Colon (tissue), 2 donors: ENCODE data around the gene GALNT17.

Experiments used
- FAIRE-seq: peaks from 2 replicates; lab custom pipeline; 2012; peaks lifted over from hg19 to GRCh38; lab: Jason Lieb, UNC
- donor health status: control.
- donor health status: control.

GALNT17 gene

DNA sequence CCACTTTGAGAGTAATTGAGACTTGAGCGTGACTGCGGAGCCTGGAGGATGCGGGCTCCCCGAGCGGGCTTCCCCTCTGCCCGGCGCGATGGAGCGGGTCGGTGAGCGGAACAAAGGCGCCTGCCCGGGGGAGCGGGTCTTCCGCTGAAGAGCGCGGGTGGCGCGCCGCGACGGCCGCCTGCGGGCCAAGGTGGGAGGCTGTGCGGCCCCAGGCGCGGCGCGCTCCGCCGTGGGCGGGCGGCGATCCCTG is at the start of gene GALNT17:
Gene GALNT17 (plus strand): TSS at position 18 of the 250 bp plus-strand sequence.
- FAIRE-seq: no peak

DNA sequence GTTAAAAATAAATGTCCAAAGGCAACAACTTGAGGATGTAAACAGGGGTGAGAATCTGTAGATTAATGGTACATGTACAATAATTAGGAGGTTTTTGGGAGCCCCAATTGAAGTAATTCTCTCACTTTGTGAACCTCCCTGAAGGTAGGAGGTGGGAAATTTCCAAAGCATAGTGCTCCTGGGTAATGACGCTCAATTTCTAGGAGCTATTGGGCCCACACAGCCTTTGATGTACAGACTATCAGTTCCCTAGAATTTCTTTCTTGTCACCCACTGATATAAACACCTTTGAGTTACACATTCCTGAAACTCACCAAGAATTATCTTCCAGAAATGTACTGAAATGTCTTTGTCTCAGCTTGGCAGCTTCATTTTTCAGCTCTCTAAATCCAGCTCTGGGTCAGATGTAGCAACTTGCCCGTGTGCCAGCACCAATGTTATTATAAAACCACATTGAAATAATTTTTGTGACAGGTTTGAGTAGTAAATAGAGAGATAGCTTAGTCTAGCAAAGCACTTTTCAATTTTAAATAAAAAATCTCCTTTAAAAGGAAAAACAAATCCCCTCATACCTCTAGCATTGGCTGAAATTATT is 36.6 kb upstream of the GALNT17 start:
- no peak for FAIRE-seq

DNA sequence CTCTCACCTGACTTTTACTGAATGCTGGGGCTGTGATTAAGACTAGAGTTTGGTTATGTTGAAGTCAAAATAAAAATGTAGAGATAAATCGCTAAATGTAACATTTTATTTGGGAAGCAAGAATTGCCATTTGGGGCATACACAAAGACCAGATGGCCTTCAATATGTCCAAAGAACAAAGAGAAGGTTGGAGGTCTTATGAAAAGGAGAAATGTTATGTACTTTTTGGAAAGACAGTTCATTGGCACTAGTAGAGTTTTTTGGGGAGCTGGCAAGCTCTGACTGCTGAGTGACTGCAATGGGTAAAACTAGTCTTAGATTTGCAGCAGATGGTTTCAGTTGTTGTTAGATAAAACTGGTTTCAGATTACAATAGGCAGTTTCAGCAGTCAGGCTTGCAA is 35.6 kb upstream of the GALNT17 start:
- no peak for FAIRE-seq

DNA sequence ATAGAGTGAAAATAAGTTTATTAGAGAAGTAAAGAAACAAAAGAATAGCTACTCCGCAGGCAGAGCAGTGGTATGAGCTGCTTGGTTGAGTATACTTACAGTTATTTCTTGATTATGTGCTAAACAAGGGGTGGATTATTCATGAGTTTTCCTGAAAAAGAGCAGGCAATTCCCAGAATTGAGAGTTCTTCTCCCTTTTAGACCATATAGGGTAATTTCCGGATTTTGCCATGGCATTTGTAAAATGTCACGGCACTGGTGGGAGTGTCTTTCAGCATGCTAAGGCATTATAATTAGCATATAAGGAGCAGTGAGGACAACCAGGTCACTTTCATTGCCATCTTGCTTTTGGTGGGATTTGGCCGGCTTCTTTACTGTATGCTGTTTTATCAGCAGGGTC is 25.7 kb upstream of the GALNT17 start:
- no peak for FAIRE-seq

DNA sequence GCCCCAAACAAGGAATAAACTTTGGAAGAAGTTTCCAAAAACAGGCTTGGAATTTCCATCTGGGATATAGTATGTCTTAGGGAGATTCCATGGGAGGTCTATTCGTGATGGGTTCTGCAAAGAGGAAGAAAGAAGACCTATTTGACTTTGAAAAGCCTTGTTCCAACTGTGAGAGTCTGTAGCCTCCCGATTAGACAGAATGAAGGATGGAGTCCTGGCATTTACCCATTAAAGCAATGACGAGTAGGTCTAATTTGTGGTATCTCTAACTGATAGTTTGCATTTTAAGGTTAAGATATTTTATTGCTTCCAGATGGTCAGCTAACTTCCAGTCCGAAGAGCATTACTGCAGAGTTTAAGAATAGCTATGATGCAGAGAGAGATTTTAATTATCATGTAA is 19.5 kb upstream of the GALNT17 start:
- no peak for FAIRE-seq

DNA sequence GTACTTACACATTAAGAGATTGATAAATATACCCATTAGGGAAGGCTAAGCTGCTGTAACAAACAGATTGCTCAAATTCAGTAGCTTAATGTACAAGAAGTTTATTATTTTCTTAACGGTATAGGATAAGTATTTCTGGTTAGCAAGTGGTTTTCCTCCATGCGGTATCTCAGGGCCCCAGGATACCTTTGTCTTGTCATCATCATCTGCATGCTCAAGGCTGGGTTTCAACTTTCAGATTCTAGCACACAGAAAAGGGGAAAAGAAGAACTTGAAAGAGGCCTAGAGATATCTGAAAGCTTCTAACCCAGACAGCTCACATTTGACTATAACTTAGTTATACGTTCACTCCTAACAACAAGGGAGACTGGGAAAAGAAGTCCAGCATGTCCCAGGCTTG is 11.8 kb upstream of the GALNT17 start:
- FAIRE-seq: no peak

DNA sequence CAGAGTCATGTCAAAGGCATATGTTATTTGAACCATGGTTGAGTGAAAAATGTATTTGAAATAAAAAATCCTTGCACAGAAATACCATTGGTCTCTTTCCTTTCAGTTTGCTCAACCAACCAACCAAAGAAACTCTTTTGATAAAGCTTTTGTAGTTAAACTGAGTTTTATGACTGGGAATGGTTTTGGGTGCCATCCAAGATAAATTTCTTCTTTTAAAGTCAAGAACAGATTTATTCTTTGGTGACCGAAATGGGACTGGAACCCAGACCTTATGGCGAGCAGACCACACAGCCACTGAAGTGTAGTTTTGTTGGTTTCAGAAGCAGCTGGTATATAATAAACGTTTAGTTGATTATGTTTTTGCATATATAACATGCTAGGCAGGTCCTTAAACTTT is 2.8 kb upstream of the GALNT17 start:
- no peak for FAIRE-seq

DNA sequence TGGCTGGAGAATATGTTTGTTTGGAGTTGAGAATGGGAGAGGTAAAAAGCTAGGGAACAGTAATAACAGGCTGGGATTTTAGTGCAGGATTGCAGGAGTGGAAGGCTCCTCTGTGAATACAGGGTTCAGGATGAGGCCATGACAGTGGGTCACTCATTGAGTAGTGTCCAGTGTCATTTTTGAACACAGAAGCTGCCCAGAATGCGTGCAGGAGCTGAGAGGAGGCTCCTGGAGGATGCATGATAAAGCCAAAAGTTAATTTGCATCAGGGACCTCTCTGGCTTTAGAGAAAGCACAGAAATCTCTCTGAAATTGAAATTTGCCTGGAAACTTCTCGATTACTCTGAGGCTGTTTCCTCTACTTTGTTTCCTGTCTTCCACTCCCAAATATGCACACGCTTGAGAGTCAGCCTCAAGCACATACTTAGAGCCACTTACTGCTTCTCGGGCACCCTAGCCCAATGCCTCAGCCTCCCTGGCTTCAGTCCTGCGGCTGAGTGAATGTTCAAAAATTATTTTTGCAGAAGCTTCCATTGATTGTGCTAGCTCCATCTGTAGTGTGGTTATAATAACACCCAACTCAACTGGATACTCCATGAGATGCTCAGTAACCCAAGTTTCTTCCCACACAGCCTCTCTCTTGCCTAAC is 1.8 kb upstream of the GALNT17 start:
- no peak for FAIRE-seq

DNA sequence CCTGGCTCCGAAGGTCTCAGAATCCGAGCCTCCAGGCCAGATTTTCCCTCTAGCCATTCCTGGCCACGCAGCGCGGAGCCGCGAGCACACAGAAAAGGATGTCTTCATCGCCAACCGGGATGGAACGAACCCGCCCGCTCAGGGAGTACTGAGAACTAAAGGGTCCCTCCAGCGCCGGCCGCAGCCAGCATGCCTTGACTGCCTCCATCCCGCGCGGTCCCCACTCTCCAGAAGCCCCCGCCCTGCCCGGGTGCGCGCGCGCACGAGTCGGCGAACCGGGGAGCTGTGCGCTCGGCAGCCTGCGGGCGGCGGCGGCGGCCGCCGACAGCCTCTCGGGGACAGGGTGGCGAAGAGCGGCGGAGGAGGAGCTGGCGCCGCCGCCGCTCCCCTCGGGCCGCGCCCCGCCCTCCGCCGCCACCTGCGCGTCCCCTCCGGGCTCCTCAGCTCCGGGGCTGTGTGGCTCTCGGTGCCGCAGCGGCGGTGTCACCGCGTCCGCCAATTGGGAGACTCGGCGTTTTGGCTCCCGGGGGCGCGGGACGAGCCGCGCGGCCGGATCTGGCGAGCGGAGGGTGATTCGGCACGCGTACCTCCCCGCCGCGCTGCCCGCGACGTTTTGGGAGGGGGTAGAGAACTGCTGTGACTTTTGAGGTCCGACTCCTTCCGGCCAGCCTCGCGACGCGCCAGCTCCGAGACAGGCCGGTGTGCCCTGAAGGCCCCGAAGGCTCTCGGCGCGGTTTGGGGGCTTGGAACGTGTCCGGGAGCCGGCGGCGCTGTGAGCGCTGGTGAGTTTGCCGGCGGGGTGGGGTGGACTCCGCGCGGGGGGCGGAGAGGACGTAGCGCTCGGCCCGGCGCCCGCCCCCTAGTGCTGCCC is 453 bp upstream of the GALNT17 start:
- FAIRE-seq: no peak

DNA sequence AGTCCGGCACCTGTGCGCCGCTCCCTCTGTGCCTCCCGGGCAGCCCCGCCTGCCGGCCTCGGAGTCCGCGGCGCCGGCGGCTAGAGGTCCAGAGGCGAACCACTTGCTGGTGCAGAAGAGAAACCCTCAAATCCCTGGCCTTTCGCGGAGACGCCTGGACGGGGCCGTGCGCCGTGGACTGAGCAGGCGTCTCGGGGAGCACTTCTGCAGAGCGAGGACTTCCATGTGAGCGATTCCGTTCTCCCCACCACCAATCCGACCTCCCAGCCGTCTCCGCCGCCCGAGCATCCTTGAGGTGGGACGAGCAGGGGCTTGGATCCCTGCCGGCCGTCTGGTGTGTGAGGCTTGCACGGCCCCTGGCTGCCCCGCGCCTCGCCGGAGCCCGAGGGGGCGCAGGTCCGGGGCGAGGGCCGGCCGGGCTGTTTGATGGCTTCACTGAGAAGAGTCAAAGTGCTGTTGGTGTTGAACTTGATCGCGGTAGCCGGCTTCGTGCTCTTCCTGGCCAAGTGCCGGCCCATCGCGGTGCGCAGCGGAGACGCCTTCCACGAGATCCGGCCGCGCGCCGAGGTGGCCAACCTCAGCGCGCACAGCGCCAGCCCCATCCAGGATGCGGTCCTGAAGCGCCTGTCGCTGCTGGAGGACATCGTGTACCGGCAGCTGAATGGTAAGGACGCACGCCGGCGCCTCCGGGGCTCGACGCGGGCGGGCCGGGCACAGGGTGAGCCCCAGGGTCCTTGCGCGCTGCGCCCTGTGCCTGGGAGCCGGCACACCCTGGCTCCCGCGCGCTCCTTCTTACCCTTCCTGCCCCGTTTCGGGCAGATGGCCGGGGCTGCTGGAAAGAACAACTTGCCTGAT is 660 bp downstream of the GALNT17 start:
- FAIRE-seq: no peak

DNA sequence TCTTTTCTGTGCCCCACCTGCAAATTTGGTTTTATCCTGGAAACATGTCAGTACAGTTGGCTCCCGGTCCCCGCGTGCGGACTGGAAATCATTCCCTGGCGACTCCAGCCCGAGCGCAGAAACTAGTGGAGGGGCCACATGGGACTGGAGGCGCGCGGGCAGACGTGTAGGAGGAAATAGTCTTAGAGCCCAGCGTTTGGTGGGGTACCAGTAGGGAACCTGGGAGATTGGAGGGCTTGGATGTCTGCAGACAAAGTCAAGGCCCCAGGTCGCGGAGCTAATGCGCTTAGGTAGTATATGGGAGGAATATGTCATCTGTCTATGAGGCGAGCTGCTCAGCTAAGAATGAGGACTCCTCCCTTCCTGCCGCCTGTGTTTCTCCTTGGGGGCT is 1.3 kb downstream of the GALNT17 start:
- no peak for FAIRE-seq

DNA sequence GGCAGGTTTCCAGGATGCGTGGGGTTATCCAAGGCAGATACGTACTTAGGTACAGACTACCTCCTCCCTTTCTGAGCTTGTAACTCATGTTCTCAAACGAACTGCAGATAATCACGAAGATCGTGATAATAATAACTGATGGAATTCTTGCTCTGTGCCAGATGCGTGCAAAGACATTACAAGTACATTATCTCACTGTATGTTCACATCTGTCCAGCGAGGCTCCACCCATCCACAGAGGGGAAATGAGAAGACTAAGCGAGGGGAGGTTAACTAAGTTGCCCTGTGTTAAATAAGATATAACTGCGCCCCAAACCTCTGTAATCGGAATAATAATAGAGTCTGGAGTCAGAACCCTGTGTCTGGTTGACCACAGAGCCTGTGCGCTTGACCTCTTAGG is 1.9 kb downstream of the GALNT17 start:
- no peak for FAIRE-seq

DNA sequence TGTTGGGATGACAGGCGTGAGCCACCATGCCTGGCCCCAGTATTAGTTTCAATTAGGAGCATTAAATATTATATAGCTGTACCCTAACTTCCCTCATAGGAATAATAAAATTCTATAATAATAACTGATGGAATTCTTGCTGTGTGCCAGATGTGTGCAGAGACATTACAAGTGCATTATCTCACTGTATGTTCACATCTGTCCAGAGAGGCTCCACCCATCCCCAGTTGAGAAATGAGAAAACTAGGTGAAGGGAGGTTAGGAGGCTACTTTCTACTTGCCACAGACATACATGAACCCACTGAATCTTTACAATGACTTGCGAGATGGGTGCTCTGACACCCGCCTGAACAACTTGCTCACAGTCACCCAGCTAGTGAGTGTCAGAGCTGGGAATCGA is 3.2 kb downstream of the GALNT17 start:
- no peak for FAIRE-seq

DNA sequence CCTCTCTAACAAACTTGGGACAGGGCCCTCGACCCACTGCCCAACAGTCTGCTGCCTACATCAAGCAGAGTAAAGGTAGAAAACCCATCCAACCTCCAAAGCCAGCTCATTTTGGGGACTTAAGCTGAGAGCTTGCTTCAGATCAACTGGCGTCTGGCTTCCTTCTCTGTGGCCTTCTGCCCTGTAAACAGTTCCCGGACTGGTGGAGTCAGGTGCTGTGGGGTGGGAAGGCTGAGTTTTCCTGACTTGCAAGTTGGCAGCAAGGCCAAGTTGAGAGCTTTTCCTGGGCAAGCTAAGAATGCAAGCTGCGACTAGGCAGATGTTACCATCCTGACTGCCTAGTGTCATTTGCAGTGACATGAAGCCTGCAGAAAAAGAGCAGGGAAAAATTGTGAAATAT is 3.7 kb downstream of the GALNT17 start:
- FAIRE-seq: no peak

DNA sequence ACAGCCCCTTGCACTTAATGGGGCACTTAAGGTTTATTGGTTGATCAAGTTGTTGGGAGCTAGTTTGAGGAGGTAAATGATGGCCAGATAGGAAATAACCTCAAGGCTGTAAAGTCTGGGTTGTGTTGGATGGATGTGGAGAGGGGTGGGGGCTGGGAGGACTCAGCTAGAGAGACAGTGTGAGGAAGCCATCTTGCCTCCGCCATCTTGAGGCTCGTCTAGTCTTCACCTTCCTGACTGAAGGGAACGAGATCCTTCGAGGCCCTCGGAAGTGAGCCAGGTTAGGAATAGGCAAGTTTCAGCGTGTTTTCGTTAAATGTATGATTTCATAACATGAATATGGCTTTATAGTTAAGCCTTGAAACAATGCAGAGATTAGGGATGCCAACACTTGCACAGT is 5.5 kb downstream of the GALNT17 start:
- FAIRE-seq: no peak

DNA sequence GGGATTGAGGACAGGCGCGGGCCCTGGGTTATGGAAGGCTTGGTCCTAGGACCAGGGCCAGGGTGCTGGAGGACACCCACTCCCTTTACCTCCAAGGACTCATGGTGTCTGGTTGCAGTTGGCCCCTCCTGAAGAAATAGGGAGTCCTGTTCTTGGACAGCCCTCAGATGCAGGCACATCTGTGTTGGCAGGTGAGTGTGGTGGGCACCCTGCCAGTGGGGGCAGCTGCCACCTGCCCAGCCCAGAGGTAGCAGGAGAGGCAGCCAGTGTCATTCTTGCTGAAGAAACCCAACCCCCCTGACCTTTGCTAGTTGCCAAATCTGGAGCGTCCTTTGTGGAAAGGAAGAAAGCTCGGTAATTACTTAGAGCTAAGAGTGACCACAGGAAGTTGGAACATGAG is 8.3 kb downstream of the GALNT17 start:
- FAIRE-seq: no peak

DNA sequence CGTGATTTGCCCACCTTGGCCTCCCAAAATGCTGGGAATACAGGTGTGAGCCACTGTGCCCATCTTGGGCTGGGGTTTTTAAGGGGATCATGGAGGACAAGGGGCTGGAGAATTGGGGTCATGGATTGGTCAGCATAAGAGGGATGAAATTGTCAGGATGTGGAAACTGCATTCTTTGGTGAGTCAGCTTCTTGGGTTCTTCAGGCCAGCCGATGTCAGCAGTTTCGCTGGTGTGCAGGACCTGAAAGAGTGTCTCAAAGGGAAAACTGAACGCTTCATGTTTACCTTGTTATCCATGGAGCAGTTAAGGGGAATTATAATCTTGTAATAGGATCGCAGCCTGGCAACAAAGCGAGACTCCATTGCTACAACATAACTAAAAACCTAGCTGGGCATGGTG is 13.0 kb downstream of the GALNT17 start:
- no peak for FAIRE-seq

DNA sequence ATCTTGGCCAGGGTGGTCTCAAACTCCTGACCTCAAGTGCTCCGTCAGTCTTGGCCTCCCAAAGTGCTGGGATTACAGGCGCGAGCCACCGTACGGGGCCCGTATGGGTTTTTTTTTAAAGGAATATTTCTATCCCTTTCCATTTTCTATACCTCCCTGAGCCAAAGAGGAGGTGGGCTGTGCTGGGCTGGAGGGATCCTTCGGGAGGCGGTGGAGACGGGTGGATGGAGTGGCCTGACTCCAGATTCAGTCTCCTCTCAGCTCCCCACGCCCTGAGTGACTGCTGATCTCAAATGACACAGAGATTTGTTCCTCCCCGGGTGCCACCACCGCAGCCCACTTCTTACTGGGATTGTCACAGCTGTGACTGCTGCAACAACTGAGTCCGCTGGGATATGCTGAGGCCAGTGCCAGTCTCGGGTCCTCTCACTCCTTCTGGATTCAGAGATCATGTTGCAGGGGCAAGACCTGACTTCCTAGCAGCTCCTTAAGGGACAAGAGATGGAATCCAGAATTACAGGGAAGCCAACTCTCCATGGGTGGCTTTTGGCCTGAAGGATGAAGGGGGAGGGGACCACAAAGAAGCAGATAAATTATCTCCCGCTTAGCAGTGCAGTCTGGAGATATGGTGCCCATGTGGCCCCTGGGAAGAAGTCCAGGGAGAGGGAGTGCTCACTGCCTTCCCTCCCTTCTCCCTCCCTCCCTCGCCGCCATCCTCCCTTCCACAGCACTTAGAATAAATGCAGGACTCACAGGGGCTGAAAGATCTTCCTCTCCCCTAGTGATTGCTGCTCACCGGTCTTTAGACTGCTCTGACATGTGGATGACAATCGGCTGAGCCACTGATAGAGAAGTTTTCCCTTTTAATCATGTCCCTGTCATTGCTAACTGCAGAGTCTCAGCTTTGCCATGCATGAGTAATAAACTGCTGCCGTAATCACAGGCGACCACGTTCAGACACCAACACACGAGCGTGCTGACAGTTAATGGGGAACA is 14.3 kb downstream of the GALNT17 start:
- FAIRE-seq: no peak

DNA sequence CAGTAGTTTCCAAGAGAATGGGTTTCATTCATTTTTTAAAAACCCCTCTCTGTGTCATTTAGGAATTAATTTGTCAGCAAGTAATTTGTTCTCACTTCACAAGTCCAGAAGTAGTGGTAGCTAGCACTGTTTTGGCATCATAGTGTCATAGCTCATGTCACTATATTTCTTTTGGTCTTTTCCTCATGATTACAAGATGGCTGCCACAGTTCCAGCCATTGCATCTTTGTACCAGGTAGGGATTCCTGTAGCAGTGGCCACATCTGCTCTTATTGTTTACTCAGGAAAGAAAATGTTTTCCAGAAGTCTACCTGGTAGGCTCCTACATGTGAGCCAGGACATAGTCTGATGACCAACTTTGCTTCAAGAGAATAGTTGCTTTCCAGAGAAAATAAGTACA is 16.2 kb downstream of the GALNT17 start:
- no peak for FAIRE-seq

DNA sequence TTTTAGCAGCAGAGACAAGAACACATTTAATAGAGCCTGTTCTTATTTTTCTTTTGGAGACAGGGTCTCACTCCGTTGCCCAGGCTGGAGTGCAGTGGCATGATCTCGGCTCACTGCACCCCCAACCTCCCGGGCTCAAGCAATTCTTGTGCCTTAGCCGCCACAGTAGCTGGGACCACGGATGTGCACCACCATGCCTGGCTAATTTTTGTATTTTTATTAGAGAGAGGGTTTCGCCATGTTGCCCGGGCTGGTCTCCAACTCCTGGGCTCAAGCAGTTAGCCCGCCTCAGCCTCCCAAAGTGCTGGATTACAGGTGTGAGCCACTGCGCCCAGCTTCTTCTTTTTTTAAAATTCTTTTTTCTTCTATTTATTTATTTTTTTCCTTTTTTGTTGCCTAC is 23.3 kb downstream of the GALNT17 start:
- FAIRE-seq: no peak

DNA sequence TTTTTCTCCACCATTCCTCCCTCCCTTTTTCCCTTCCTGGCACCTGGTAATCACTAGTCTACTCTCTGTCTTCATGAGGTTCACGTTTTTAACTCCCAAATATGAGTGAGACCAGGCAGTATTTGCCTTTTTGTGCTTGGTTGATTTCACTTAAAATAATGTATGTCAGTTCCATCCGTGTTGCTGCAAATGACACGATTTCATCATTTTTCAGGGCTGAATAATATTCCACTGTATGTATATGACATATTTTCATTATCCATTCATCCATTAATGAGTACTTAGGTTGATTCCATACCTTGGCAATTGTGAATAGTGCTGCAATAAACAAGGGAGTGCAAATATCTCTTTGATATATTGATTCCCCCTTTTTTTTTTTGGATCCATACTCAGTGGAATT is 25.8 kb downstream of the GALNT17 start:
- FAIRE-seq: no peak

DNA sequence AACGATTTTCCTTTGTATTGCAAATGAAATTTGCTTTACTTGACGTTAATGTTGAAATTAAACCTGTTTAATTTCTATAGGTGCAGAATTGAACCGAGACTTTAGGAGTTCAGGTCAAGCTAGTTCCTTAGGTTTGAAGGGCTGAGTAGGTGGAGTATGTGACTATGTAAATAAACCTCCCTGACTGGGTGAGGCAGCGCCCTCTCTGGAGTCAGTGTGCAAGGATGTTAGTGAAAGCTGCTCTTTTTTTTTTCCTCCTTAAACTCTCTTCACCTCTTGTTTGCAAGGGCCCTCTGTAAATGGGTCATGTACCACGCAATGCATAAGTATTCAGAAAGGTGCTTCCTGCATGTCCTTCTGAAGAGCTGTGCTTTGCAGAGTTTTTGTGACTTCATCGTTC is 33.8 kb downstream of the GALNT17 start:
- FAIRE-seq: no peak
